Activated naive CD8-positive, alpha-beta T cell treated with anti-CD3 and anti-CD28 coated beads, Interleukin-2, amount 50 U/mL, for 24 hours (primary cell): ENCODE measurements around the gene PCAT6.
"Not testable (repeated sequence)": the region's sequence is repeated elsewhere in the genome, so short reads cannot be mapped to it uniquely, and the experiment has no call there.

Experiments
- ATAC-seq: fragments of 150-1000 bp; cut with Tn5 transposase; one replicate; pipeline ENCODE4 v1.10.0; 2021
- DNase-seq: peaks from one replicate; pipeline ENCODE4 v3.0.0; 2021
- H3K27ac Mint-ChIP-seq: one replicate; pipeline ENCODE4 v1.8.0; 2021; ENCODE audit warnings: mild to moderate bottlenecking, mixed read lengths
- H3K27me3 Mint-ChIP-seq: one replicate; pipeline ENCODE4 v1.8.0; 2021; ENCODE audit warnings: mixed read lengths
- H3K36me3 Mint-ChIP-seq: one replicate; pipeline ENCODE4 v1.8.0; 2021; ENCODE audit warnings: low read depth, mixed read lengths
- H3K4me1 Mint-ChIP-seq: one replicate; pipeline ENCODE4 v1.8.0; 2021; ENCODE audit warnings: mixed read lengths
- H3K4me3 Mint-ChIP-seq: one replicate; pipeline ENCODE4 v1.8.0; 2021; ENCODE audit warnings: mild to moderate bottlenecking, moderate library complexity, mixed read lengths
- H3K9me3 Mint-ChIP-seq: one replicate; pipeline ENCODE4 v1.8.0; 2021; ENCODE audit warnings: mixed read lengths

PCAT6 gene

GRCh38 chr1:202810615-202811295, at the start of gene PCAT6:
Gene PCAT6 (plus strand): TSS chr1:202810954.
- peaks cover 13% of the 10 kb centered on the region for H3K27me3 Mint-ChIP-seq
- H3K4me1 Mint-ChIP-seq = peaks cover 36% of the 10 kb centered on the region
- ATAC-seq (peak; percentile 83), DNase-seq (peak; percentile 89)
- H3K27ac Mint-ChIP-seq = peak within 1 kb of the TSS; percentile 74
- H3K36me3 Mint-ChIP-seq = no peaks in the 10 kb centered on the region
- H3K9me3 Mint-ChIP-seq = no peaks in the 10 kb centered on the region
- H3K4me3 Mint-ChIP-seq = peak within 1 kb of the TSS; percentile 79

GRCh38 chr1:202762019-202762418, 48.7 kb upstream of the PCAT6 start:
- H3K27ac Mint-ChIP-seq = peak overlapping the region; percentile 40
- H3K4me3 Mint-ChIP-seq = no peak overlapping the region
- no peaks in the 10 kb centered on the region for H3K4me1 Mint-ChIP-seq
- H3K27me3 Mint-ChIP-seq = no peaks in the 10 kb centered on the region
- DNase-seq = no peak
- H3K9me3 Mint-ChIP-seq = no peaks in the 10 kb centered on the region
- peaks cover 13% of the 10 kb centered on the region for H3K36me3 Mint-ChIP-seq
- ATAC-seq = no peak

GRCh38 chr1:202765721-202766120, 45.0 kb upstream of the PCAT6 start:
- H3K4me3 Mint-ChIP-seq = no peak overlapping the region
- no peak overlapping the region for H3K27ac Mint-ChIP-seq
- H3K9me3 Mint-ChIP-seq = no peaks in the 10 kb centered on the region
- ATAC-seq = no peak
- DNase-seq = no peak
- no peaks in the 10 kb centered on the region for H3K4me1 Mint-ChIP-seq
- no peaks in the 10 kb centered on the region for H3K27me3 Mint-ChIP-seq
- H3K36me3 Mint-ChIP-seq = peaks cover 21% of the 10 kb centered on the region

GRCh38 chr1:202770135-202770534, 40.6 kb upstream of the PCAT6 start:
- no peak overlapping the region for H3K27ac Mint-ChIP-seq

GRCh38 chr1:202781180-202781579, 29.6 kb upstream of the PCAT6 start:
- Mint-ChIP-seq H3K27ac (no peak overlapping the region), H3K4me3 (no peak overlapping the region), H3K27me3 (no peaks in the 10 kb centered on the region), H3K9me3 (no peaks in the 10 kb centered on the region), H3K4me1 (peaks cover 22% of the 10 kb centered on the region), H3K36me3 (no peaks in the 10 kb centered on the region)
- DNase-seq (no peak), ATAC-seq (no peak)

More at GRCh38 chr1:202770135-202770534, 40.6 kb upstream of the PCAT6 start:
- Mint-ChIP-seq H3K27me3 (no peaks in the 10 kb centered on the region), H3K4me3 (no peak overlapping the region), H3K4me1 (no peaks in the 10 kb centered on the region), H3K9me3 (no peaks in the 10 kb centered on the region), H3K36me3 (peaks cover 26% of the 10 kb centered on the region)
- ATAC-seq (no peak), DNase-seq (no peak)

- H3K27ac Mint-ChIP-seq = no peak overlapping the region
- DNase-seq = no peak
Measured at GRCh38 chr1:202786804-202787203, 23.9 kb upstream of the PCAT6 start.

GRCh38 chr1:202788800-202789199, 22.0 kb upstream of the PCAT6 start:
- Mint-ChIP-seq H3K4me1 (peaks cover 8% of the 10 kb centered on the region), H3K27ac (no peak overlapping the region), H3K9me3 (no peaks in the 10 kb centered on the region), H3K4me3 (no peak overlapping the region), H3K27me3 (no peaks in the 10 kb centered on the region), H3K36me3 (no peaks in the 10 kb centered on the region)
- ATAC-seq = no peak
- DNase-seq = no peak

More at GRCh38 chr1:202786804-202787203, 23.9 kb upstream of the PCAT6 start:
- Mint-ChIP-seq H3K9me3 (no peaks in the 10 kb centered on the region), H3K4me3 (no peak overlapping the region), H3K36me3 (no peaks in the 10 kb centered on the region), H3K27me3 (no peaks in the 10 kb centered on the region), H3K4me1 (peaks cover 15% of the 10 kb centered on the region)
- no peak for ATAC-seq

GRCh38 chr1:202791077-202791747, 19.5 kb upstream of the PCAT6 start:
- Mint-ChIP-seq H3K4me1 (peaks cover 11% of the 10 kb centered on the region), H3K27ac (no peak overlapping the region)

GRCh38 chr1:202794051-202794740, 16.6 kb upstream of the PCAT6 start:
- Mint-ChIP-seq H3K27me3 (no peaks in the 10 kb centered on the region), H3K27ac (no peak overlapping the region), H3K4me3 (no peak overlapping the region), H3K9me3 (no peaks in the 10 kb centered on the region), H3K36me3 (no peaks in the 10 kb centered on the region), H3K4me1 (peaks cover 17% of the 10 kb centered on the region)
- DNase-seq = no peak
- no peak for ATAC-seq

More at GRCh38 chr1:202791077-202791747, 19.5 kb upstream of the PCAT6 start:
- Mint-ChIP-seq H3K36me3 (no peaks in the 10 kb centered on the region), H3K9me3 (no peaks in the 10 kb centered on the region), H3K4me3 (no peak overlapping the region), H3K27me3 (no peaks in the 10 kb centered on the region)
- DNase-seq (no peak), ATAC-seq (no peak)

GRCh38 chr1:202794931-202795330, 15.8 kb upstream of the PCAT6 start:
- not testable (repeated sequence) for H3K36me3 Mint-ChIP-seq, H3K27me3 Mint-ChIP-seq, ATAC-seq, H3K4me3 Mint-ChIP-seq, DNase-seq, H3K9me3 Mint-ChIP-seq, H3K27ac Mint-ChIP-seq
- H3K4me1 Mint-ChIP-seq = peaks cover 17% of the 10 kb centered on the region

GRCh38 chr1:202796670-202797069, 14.1 kb upstream of the PCAT6 start:
- Mint-ChIP-seq H3K27ac (no peak overlapping the region), H3K36me3 (peaks cover 7% of the 10 kb centered on the region), H3K4me3 (no peak overlapping the region), H3K27me3 (no peaks in the 10 kb centered on the region), H3K4me1 (peaks cover 29% of the 10 kb centered on the region), H3K9me3 (no peaks in the 10 kb centered on the region)
- ATAC-seq (no peak), DNase-seq (no peak)

GRCh38 chr1:202798260-202798659, 12.5 kb upstream of the PCAT6 start:
- Mint-ChIP-seq H3K27me3 (no peaks in the 10 kb centered on the region), H3K4me1 (peaks cover 43% of the 10 kb centered on the region), H3K4me3 (no peak overlapping the region), H3K36me3 (peaks cover 7% of the 10 kb centered on the region), H3K27ac (no peak overlapping the region), H3K9me3 (no peaks in the 10 kb centered on the region)
- ATAC-seq (no peak), DNase-seq (no peak)

- Mint-ChIP-seq H3K4me3 (no peak overlapping the region), H3K27ac (no peak overlapping the region)
- ATAC-seq = no peak
Measured at GRCh38 chr1:202798792-202799331, 11.9 kb upstream of the PCAT6 start.

GRCh38 chr1:202800742-202801141, 10.0 kb upstream of the PCAT6 start:
- ATAC-seq = no peak
- H3K36me3 Mint-ChIP-seq = peaks cover 7% of the 10 kb centered on the region
- peaks cover 61% of the 10 kb centered on the region for H3K4me1 Mint-ChIP-seq
- no peak for DNase-seq
- no peak overlapping the region for H3K27ac Mint-ChIP-seq
- no peaks in the 10 kb centered on the region for H3K9me3 Mint-ChIP-seq
- no peak overlapping the region for H3K4me3 Mint-ChIP-seq
- H3K27me3 Mint-ChIP-seq = no peaks in the 10 kb centered on the region

More at GRCh38 chr1:202798792-202799331, 11.9 kb upstream of the PCAT6 start:
- no peak for DNase-seq
- Mint-ChIP-seq H3K27me3 (no peaks in the 10 kb centered on the region), H3K36me3 (peaks cover 7% of the 10 kb centered on the region), H3K4me1 (peaks cover 49% of the 10 kb centered on the region), H3K9me3 (no peaks in the 10 kb centered on the region)
